Measurements from ENCODE around the gene KLF3. TPM values are rescaled to one million over a fixed set of nuclear protein-coding genes. Genes with fewer than 3 reads are reported as not detected.

KLF3 gene
- total and polyA plus RNA-seq, 8 donors, result 13.0 to 113 (median 55.0) TPM

GRCh38 chr4:38715050-38715449 is 51.1 kb downstream of the KLF3 start:
- H3K4me3 ChIP-seq, result no peak overlapping the region
- H3K36me3 ChIP-seq, result no peaks in the 10 kb centered on the region
- H3K4me1 ChIP-seq, result no peaks in the 10 kb centered on the region
- intact Hi-C loops (cut with DNase I; ENCODE audit: low total_unique reads), result no loop called here
- no peak overlapping the region for H3K27ac ChIP-seq
- no peak for DNase-seq
- H3K9me3 ChIP-seq, result peaks cover 0 to 10% (median 5%) of the 10 kb centered on the region in 4 donors
- H3K27me3 ChIP-seq, result no peaks in the 10 kb centered on the region
- TF ChIP-seq CTCF (IDR thresholded peaks at IDR 0.05) (no peak), EP300 (IDR thresholded peaks at IDR 0.05) (no peak), POLR2AphosphoS5 (IDR thresholded peaks at IDR 0.05) (no peak), POLR2A (IDR thresholded peaks at IDR 0.05) (no peak)
- 69 to 88% (median 82%) methylated on average over 4 of the region's 4 CpGs for WGBS, 5 donors

GRCh38 chr4:38716256-38716655 is 52.3 kb downstream of the KLF3 start:
- Histone ChIP-seq H3K27me3 (no peaks in the 10 kb centered on the region), H3K36me3 (no peaks in the 10 kb centered on the region), H3K27ac (no peak overlapping the region), H3K4me3 (no peak overlapping the region), H3K9me3 (peaks cover 0 to 10% (median 5%) of the 10 kb centered on the region in 4 donors), H3K4me1 (no peaks in the 10 kb centered on the region)
- DNase-seq, result no peak
- intact Hi-C loops (cut with DNase I; ENCODE audit: low total_unique reads), result no loop called here
- WGBS, 5 donors, result 92 to 98% (median 96%) methylated on average over 3 of the region's 3 CpGs
- TF ChIP-seq EP300 (IDR thresholded peaks at IDR 0.05), result no peak
- no peak for TF ChIP-seq POLR2AphosphoS5 (IDR thresholded peaks at IDR 0.05)
- no peak for TF ChIP-seq POLR2A (IDR thresholded peaks at IDR 0.05)
- TF ChIP-seq CTCF (IDR thresholded peaks at IDR 0.05), result no peak

- WGBS, 5 donors, result 52 to 66% (median 61%) methylated on average over 5 of the region's 5 CpGs
Observed at GRCh38 chr4:38717604-38718003, 53.6 kb downstream of the KLF3 start.

GRCh38 chr4:38723114-38723513 is 59.1 kb downstream of the KLF3 start:
- intact Hi-C loops (cut with DNase I; ENCODE audit: low total_unique reads), result no loop called here
- H3K9me3 ChIP-seq, result no peaks in the 10 kb centered on the region
- no peak overlapping the region for H3K4me3 ChIP-seq
- no peak overlapping the region for H3K27ac ChIP-seq
- no peaks in the 10 kb centered on the region for H3K27me3 ChIP-seq
- no peak for TF ChIP-seq CTCF (IDR thresholded peaks at IDR 0.05)
- TF ChIP-seq EP300 (IDR thresholded peaks at IDR 0.05), result no peak
- TF ChIP-seq POLR2AphosphoS5 (IDR thresholded peaks at IDR 0.05), result no peak
- no peak for TF ChIP-seq POLR2A (IDR thresholded peaks at IDR 0.05)
- H3K36me3 ChIP-seq, result no peaks in the 10 kb centered on the region
- DNase-seq, result no peak
- H3K4me1 ChIP-seq, result peaks cover 0 to 12% (median 4%) of the 10 kb centered on the region in 4 donors
- 67 to 93% (median 88%) methylated on average over 4 of the region's 4 CpGs for whole genome bisulfite sequencing, 5 donors

More at GRCh38 chr4:38717604-38718003, 53.6 kb downstream of the KLF3 start:
- TF ChIP-seq POLR2A (IDR thresholded peaks at IDR 0.05) (no peak), CTCF (IDR thresholded peaks at IDR 0.05) (no peak), POLR2AphosphoS5 (IDR thresholded peaks at IDR 0.05) (peak in 1 of 3 donors; percentile 7)
- no peaks in the 10 kb centered on the region for H3K27me3 ChIP-seq
- H3K9me3 ChIP-seq, result peaks cover 0 to 4% (median 2%) of the 10 kb centered on the region in 4 donors
- DNase-seq, result no peak
- no peak overlapping the region for H3K27ac ChIP-seq
- intact Hi-C loops (cut with DNase I; ENCODE audit: low total_unique reads), result no loop called here
- H3K36me3 ChIP-seq, result no peaks in the 10 kb centered on the region
- no peak overlapping the region for H3K4me3 ChIP-seq
- H3K4me1 ChIP-seq, result no peaks in the 10 kb centered on the region

Data from stomach (tissue), 9 donors.